NOMO-1 (cell line): ENCODE results near the gene HACE1.
"Not testable (repeated sequence)": the region's sequence is repeated elsewhere in the genome, so short reads cannot be mapped to it uniquely, and the experiment has no call there.

Experiments
- DNase-seq, 2 experiments: peaks; one replicate each; lab custom pipeline; 2025; ENCODE audit not compliant: unreplicated experiment in 2 of 2; lab: John Stamatoyannopoulos, UW

Gene HACE1

GRCh38 chr6:104739124-104739523, 120.6 kb downstream of the HACE1 start:
- not testable (repeated sequence) for DNase-seq

GRCh38 chr6:104737567-104737966, 122.2 kb downstream of the HACE1 start:
- not testable (repeated sequence) for DNase-seq

- no peak for DNase-seq
Measured at GRCh38 chr6:104736545-104736944, 123.2 kb downstream of the HACE1 start.

GRCh38 chr6:104730450-104730849, 129.3 kb downstream of the HACE1 start:
- DNase-seq, result no peak

GRCh38 chr6:104729433-104729832, 130.3 kb downstream of the HACE1 start:
- DNase-seq, result no peak

GRCh38 chr6:104728448-104728847, 131.3 kb downstream of the HACE1 start:
- DNase-seq, result no peak

- no peak for DNase-seq
Measured at GRCh38 chr6:104718672-104719071, 141.0 kb downstream of the HACE1 start.

- no peak for DNase-seq
Measured at GRCh38 chr6:104716858-104717257, 142.9 kb downstream of the HACE1 start.

GRCh38 chr6:104714796-104715195, 144.9 kb downstream of the HACE1 start:
- no peak for DNase-seq

- DNase-seq, result no peak
Measured at GRCh38 chr6:104713982-104714381, 145.7 kb downstream of the HACE1 start.

- DNase-seq, result peak; percentile 53 to 85
Measured at GRCh38 chr6:104711371-104711770, 148.3 kb downstream of the HACE1 start.

- DNase-seq, result no peak
Measured at GRCh38 chr6:104710543-104711335, 149.0 kb downstream of the HACE1 start.

GRCh38 chr6:104705916-104706442, 153.7 kb downstream of the HACE1 start:
- DNase-seq, result no peak

- peak; percentile 73 to 78 for DNase-seq
Measured at GRCh38 chr6:104705095-104705707, 154.5 kb downstream of the HACE1 start.

- no peak for DNase-seq
Measured at GRCh38 chr6:104704191-104704590, 155.5 kb downstream of the HACE1 start.

- DNase-seq, result no peak
Measured at GRCh38 chr6:104702126-104702841, 157.4 kb downstream of the HACE1 start.

- no peak for DNase-seq
Measured at GRCh38 chr6:104700371-104701185, 159.1 kb downstream of the HACE1 start.

GRCh38 chr6:104699593-104700329, 160.0 kb downstream of the HACE1 start:
- DNase-seq, result no peak

- no peak for DNase-seq
Measured at GRCh38 chr6:104698979-104699378, 160.7 kb downstream of the HACE1 start.

- no peak for DNase-seq
Measured at GRCh38 chr6:104692008-104692407, 167.7 kb downstream of the HACE1 start.
